LHCN-M2 (cell line): Measurements from ENCODE around the gene SPACA5. TPM values are rescaled to one million over a fixed set of nuclear protein-coding genes. Genes with fewer than 3 reads are reported as not detected.
A peak's percentile ranks its signal among the peaks of the same experiment; 100 is the strongest.
"Not testable (repeated sequence)": the region's sequence is repeated elsewhere in the genome, so short reads cannot be mapped to it uniquely, and the experiment has no call there.

ENCODE experiments used
- DNase-seq: peaks from one replicate; pipeline ENCODE4 v3.0.0-alpha.2; 2012; ENCODE audit warnings: low read depth
- polyA plus RNA-seq: library from polyadenylated mRNA; unstranded; fragments of >200 nt; gene quantifications from one replicate; pipeline ENCODE4 v1.2.1, GENCODE V29; 2012; ENCODE audit warnings: missing spikeins
- total RNA-seq: library from RNA; depleted of rRNA; stranded (reverse); fragments of >200 nt; gene quantifications from 2 replicates; pipeline ENCODE4 v1.2.3, GENCODE V29; 2014; rRNA removed

Gene SPACA5
- not detected in 2 replicates for total RNA-seq
- not detected for polyA plus RNA-seq

DNA sequence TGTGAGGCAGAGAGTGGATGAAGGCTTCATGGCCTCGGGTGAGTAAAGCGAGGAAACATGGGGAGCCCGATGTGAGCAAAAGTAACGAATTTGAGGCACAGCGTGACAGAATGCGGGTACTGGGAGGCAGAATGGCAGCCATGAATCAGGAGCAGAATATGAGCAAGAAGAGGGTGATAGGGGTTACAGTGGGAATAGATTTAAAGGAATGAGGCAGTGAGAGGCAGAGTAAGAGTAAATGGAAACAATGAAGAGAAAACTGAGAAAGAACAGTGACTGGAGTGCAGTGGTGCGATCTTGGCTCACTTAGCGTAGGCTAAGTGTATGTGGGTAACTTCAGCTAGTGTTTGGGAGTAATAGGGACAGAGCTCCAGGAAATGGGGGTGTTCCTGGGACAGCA is at the start of gene SPACA5:
TSS of gene SPACA5 (plus strand) at position 301 of the 400 bp plus-strand sequence. CDS start 815 bp downstream, outside the sequence.
- DNase-seq = not testable (repeated sequence)

DNA sequence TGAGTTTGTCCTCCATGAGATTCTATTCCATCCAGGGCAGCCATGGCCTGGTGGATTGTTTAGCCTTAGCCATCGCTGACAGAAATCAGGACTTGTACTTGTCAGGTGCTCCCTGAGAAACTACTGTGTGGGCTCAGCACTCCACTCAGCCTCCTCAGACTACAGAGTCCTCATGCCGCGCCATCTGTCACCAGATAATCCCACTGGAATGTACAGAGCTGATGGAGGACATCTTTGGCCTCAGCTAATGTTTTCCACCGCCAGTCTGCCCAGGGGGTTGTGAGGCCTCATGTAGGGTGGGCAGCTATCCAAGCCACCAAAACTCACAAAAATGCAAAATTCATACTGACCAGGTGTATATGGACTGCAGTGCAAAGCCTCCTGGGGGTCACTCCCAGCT is 48.6 kb upstream of the SPACA5 start:
- DNase-seq = not testable (repeated sequence)

DNA sequence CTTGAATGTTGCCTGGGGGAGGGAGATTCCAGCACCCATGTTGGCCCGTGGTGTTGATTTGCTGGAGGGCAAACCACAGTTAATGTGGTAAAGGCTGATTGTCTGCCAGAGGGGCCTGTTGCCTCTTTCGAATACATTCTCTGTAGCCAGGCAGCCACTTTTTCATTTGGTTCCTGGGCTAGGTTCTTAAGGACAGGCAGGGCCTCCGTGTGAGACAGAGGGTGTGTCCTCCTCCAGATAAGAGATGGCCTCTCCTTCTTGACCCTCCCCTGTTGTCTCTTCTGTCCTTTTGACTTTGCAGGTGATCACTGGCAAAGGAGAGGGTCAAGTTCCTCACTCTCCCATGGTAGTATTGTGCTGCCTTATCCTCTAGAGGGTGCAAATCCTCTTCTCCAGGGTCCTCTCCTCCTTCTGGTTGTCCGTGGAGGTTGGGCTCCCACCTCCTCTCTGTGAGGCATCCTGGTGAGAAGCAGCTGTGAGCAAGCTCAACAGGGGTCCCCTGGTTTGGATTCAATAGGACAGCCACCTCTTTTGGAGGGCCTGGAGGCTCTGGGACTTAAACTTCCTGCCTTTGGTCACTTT is 47.9 kb upstream of the SPACA5 start:
- no peak for DNase-seq

DNA sequence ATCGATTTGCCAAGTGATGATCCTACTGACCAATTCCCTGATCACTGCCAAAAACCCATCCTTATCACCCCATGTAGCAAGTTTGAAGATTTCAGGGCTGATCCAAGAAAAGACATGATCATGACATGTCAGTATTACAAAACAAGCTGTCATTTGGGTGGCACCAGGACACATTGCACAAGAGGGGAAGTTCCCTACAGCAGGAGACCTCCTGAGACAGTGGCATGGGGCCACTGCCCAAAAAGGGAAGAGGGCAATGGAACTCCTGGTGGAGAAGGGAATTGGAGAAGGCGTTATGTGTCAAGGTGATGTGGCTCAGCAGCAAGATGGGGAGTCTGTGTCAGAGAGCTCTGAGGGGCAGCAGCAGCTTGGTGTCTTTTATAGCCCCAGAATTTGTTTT is 46.4 kb upstream of the SPACA5 start:
- no peak for DNase-seq

DNA sequence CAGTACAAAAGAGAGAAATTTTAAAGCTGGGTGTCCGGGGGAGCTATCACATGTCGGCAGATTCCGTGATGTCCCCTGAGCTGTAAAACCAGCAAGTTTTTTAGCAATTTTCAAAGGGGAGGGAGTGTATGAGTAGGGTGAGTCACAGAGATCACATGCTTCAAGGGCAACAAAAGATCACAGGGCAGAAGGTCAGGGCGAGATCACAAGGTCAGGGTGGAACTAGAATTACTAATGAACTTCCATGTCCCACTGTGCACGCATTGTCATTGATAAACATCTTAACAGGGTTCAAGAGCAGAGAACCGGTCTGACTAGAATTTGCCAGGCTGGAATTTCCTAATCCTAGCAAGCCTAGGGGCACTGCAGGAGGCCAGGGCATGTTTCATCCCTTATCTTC is 45.0 kb upstream of the SPACA5 start:
- DNase-seq = not testable (repeated sequence)

DNA sequence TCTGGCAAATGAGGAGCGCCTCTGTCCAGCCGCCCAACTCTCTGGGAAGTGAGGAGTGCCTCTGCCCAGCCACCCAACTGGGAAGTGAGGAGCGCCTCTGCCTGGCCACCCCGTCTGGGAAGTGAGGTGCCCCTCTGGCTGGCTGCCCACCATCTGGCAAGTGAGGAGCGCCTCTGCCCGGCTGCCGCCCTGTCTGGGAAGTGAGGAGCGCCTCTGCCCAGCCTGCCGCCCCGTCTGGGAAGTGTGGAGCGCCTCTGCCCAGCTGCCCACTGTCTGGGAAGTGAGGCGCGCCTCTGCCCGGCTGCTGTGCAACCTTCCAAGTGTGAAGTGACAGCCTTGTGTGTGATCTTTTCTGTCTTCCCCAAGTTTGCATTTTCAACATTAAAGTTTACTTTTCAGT is 41.3 kb upstream of the SPACA5 start:
- not testable (repeated sequence) for DNase-seq

DNA sequence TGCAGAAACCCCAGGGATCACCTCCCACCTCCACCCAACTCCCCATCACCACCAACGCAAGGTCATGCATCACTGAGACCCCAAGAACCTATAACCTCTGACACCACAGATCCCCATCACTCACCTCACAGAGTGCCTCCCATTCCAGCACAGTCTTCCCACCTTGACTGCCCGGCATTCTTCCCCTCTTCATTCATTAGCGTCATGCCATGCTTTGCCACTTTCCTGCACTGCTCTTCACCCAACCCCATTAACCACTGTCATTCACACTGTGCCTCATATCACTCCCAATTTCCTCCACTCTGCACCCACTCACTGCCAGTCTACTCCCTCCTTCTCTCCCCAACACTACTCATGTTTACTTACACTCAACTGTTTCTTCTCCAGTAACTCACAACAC is 33.6 kb upstream of the SPACA5 start:
- DNase-seq = no peak

DNA sequence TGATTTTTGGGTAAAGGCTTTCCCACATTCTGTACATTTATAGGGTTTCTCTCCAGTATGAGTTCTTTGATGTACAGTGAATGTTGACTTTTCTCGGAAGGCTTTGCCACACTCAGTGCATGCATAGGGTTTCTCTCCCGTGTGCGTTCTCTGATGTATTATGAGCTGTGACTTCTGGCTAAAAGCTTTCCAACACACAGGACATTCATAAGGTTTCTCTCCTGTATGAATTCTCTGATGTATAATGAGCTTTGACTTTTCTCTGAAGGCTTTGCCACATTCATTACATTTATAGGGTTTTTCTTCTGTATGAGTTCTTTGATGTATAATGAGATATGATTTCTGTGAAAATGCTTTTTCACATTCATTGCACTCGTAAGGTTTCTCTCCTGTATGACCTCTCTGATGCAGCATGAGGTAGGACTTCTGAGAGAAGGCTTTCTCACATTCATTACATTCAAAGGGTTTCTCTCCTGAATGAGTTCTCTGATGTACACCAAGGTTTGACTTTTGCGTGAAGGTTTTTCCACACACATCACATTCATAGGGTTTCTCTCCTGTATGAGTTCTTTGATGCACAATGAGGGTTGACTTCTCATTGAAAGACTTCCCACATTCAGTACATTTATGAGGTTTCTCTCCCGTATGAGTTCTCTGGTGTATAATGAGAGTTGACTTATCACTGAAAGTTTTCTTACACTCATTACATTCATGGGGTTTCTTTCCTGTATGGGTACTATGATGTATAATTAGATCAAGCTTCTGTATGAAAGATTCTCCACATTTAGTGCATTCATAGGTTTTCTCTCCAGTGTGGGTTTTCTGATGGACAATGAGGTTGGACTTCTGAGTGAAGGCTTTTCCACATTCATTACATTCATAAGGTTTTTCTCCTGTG is 30.3 kb upstream of the SPACA5 start:
- DNase-seq = no peak

DNA sequence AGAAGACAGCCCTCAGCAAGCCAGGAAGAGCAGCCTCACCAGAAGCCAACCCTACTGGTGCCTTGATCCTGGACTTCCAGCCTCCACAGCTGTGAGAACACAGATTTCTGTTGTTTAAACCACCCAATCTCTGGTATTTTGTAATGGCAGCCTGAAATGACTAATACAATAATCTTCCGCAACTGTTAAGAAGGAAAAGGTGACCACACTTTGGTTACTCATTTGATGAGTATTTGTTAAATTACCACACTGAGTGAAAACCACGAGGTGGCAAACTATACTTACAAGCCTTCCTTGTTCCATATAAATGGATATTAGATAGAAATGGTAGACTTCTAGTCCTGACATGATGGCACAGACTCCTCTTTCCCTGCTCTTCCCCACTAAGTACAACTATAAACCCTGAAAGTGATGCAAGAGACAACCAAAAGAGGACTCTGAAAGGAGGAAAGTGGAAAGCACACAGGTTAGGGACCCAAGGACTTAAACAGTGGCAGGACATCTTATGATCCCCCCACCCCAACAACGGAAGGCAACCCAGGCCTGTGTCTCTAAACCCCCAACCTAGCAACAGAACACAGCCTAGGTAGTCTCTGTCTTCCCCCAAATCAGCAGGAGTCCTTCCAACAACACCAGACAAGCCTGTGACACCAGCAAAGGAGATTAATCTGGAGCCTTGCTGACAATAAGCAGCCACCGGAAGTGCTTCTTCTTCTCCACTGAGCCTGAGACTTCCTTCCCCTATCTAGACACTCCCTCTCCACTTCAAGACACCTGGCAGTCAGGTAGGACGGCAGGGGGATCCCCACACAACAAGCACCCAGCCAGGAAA is 15.3 kb upstream of the SPACA5 start:
- peak; percentile 87 for DNase-seq

DNA sequence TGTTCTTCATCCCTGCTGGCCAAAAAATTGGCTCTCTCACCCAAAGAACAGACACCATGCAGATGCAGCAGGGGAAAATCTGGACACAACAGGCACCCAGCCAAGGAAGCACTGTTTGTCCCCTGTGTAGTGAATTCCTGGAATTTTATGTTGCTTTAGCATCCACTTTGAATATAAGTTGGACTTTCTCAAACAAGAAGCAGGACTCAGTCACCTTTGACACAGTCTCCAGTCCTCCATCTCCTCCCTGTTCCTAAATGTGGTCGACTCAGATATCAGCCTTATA is 14.8 kb upstream of the SPACA5 start:
- DNase-seq = peak; percentile 8

DNA sequence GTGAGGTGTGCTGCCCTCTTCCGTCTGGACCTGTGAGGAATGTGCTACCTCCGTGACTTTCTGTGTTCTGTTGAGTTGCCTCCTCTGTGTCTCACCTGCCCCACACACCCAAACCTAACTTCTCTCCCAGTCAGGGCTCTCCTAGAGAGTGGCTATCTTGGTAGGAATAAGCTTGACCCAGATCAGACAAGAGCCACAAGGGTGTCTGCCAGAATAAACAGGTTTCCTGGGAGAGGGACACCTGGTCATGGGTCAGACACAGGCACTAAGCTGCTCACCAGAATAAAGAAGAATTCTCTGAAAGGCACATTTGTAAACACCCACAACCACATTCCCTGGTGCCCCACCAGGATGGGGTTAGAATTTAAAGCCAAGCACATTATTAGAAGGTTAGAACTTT is 14.1 kb upstream of the SPACA5 start:
- DNase-seq = no peak

DNA sequence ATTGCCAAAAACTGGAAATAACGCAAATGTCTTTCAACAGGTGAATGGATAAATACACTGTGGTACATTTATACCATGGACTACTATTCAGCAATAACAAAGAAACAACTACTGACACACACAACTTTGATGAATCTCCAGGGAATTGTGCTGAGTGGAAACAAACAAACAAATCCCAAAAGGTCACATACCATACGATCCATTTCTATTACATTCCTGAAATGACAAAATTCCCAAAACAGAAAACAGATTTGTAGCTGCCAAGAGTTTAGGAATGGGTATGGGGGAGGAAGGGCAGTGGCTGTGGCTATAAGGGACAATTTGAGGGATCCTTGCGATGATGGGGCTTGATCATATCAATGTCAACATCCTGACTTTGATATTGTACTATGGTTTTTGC is 5.5 kb upstream of the SPACA5 start:
- no peak for DNase-seq

DNA sequence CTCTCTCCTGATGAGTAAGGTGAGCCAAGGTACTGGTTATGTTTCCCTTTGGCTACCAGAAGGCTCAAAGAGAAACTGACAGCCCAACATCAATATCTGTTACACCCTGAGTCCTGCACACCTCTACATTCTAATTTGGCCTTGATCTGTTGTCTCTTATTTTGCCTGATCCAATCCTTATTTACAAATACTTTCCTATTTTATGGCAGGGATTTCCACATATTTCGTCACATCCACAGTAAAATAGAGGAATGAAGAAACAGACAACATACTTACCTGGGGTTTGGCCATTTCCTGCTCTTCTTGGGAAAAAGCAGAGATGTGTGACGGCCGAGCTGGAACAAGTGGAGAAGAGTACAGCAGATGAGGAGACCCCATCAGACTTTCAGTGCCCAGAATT is 4.5 kb upstream of the SPACA5 start:
- no peak for DNase-seq

DNA sequence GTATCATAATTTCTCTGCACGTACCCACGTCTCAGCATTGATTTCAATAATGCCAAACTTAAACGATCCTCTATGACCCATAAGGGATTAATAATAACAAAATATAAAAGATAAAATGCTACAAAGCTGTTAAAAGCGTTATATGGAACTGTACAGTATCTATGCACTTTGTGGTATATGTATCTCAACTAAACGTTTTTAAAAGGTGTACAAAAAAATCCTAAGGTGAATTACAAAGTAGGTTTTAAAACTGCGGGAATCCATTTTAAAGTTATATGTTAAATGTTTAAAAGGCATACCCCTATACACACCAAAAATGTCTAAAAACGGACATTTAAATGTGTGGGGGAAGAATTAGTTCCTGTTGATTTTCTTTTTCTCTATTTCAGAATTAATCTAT is 3.9 kb upstream of the SPACA5 start:
- DNase-seq = no peak

DNA sequence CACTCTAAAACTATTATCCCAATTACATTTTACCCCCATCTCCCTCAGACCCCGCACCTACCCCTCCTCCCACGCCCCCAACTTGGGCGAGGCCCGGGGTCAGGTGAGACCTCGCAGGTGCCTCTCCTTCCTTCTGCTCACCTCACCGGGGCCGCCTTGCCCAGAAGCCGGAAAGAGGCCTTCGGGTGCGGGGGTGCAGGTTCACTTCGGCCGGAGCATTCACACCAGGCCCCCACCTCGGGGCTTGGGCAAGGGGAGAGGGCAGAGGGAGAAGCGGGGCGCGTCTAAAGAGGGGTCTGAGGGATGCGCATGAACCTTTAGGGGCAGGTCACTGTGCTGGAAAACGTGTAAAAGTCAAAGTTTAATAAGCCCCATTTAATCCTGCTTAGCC is 3.4 kb upstream of the SPACA5 start:
- DNase-seq = no peak

DNA sequence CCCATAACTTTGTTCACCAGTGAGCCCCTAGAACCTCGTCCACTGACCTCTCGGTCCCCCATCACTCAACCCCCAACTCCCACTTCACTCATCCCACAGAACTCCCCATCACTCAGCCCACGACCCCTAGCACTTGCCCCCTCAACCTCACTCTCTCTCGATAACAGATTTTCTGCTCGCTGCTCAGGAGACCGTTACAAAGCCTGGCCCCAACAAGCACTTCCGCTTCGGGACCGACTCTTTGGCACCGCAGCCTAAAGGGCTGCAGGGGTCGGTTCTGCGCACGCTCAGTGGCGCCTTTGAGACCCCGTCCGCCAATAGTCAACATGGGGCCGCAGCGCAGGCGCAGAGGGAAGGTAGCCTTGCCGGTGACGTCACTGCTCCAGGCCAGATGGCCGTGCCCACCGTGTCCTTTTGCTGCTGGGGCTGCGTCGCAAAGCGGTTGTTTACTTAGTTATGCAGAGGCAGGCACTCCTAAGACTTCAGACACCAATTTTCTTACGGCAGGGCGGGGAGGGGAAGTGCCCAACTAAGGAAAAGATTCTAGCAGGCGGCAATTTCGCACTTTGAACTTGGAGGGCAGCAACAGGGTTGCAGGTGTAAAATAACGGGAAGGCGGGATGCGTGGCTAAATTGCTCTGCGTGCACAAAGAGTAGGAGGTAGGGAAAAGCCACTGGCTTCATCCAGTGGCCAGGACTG is 2.9 kb upstream of the SPACA5 start, which contains the start of gene ZNF182:
TSS of gene ZNF182 (minus strand) at position 232 of the 700 bp plus-strand sequence. CDS start 1,380 bp downstream, outside the sequence.
- DNase-seq = peak; percentile 85

DNA sequence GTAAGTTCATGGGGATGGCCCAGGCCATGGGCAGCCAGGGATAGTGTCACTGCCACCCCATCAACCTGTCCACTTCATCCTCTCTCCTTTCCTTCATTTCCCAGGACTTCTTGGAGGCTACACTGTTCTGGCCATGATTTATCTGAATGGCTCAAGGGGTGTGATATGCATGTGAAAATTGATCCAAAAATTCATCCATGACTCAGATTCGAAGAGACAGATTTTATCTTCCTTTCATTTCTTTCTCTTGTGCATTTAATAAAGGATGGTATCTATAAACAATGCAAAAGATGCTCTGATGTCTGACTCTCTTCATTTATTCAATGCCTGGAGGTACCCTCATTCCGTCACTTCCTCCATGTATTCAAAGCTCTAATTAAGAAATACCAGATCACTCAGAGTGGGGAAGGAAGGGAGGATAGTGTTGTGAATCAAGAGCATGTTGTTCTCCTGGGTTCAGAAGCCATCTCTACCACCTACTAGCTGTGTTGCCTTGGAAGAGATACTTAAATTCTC is 2.7 kb downstream of the SPACA5 start:
- not testable (repeated sequence) for DNase-seq

DNA sequence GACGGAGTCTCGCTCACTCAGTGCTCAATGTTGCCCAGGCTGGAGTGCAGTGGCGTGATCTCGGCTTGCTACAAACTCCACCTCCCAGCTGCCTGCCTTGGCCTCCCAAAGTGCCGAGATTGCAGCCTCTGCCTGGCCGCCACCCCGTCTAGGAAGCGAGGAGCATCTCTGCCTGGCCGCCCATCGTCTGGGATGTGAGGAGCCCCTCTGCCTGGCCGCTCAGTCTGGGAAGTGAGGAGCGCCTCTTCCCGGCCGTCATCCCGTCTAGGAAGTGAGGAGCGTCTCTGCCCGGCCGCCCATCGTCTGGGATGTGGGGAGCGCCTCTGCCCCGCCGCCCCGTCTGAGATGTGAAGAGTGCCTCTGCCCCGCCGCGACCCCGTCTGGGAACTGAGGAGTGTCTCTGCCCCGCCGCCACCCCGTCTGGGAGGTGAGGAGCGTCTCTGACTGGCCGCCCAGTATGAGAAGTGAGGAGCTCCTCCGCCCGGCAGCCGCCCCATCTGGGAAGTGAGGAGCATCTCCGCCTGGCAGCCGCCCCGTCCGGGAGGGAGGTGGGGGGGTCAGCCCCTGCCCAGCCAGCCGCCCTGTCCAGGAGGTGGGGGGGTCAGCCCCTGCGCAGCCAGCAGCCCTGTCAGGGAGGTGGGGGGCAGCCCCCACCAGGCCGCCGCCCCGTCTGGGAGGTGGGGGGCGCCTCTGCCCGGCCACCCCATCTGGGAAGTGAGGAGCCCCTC is 10.0 kb downstream of the SPACA5 start:
- not testable (repeated sequence) for DNase-seq

DNA sequence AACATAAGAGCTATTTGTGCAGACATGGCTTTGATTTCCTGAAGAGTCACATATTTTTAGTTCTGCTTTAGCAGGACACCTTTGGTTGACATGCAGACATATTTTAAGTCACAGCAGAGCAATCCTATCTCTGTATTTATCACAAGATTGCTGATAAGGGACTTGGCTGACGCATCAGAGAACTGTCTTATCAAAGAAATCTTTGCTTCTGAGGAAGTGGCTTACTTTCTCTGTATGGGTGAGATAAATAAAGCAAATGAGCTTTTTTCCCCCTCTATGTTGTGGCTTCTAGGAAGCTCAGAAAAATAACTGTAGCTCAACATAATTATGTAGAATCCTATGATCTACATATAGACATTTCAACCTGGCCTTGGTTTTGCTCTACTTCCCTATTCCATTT is 13.1 kb downstream of the SPACA5 start:
- not testable (repeated sequence) for DNase-seq

DNA sequence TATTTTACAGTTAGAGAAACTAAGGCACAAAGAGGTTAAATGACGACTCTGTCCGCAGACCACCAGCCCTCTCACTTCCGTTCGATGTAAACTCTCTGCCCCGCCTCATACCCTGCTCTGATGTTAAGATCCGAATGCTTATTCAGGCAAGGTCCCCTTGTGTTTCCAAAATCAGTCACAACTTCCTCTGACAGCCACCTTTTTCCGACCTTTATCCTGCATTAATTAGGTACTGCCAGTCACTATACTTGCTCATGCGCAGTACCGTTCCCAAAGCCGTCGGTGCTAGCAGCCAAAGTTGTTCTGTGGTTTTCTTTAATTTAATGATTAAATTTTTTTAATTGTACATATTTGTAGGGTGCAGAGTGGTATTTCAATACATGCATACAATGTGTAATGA is 13.7 kb downstream of the SPACA5 start:
- DNase-seq = not testable (repeated sequence)
